Transverse colon (tissue), 4 donors: Measurements from ENCODE around the gene RIMBP2. TPM values are rescaled to one million over a fixed set of nuclear protein-coding genes. Genes with fewer than 3 reads are reported as not detected.

Experiments
- DNase-seq: peaks from one replicate; pipeline ENCODE4 v3.0.0-alpha.2; 2019
- H3K27ac ChIP-seq, 4 donors: fragments of 200-600 bp; sonication (generic); 2 replicates each; pipeline ENCODE4 v1.5.1; 2016 to 2018; ENCODE audit warnings: inconsistent platforms in 4 of 4
- H3K27me3 ChIP-seq: fragments of 200-600 bp; sonication (generic); 2 replicates; pipeline ENCODE4 v1.5.1; 2017; ENCODE audit warnings: inconsistent platforms
- H3K36me3 ChIP-seq, 4 donors: fragments of 200-600 bp; sonication (generic); 2 replicates each; pipeline ENCODE4 v1.5.1; 2017 to 2019; ENCODE audit warnings: inconsistent platforms in 4 of 4
- H3K4me1 ChIP-seq, 4 donors: fragments of 200-600 bp; sonication (generic); 2 replicates each; pipeline ENCODE4 v1.5.1; 2017 to 2020; ENCODE audit warnings: inconsistent platforms in 4 of 4
- H3K4me3 ChIP-seq, 4 donors: fragments of 200-600 bp; sonication (generic); 1 replicate in 1 of 4; 2 replicates in 3 of 4; pipeline versions ENCODE4 v1.5.1 to v1.6.1; 2017 to 2019; ENCODE audit warnings: inconsistent platforms in 4 of 4
- H3K9me3 ChIP-seq, 2 donors: fragments of 200-600 bp; sonication (generic); 2 replicates each; pipeline ENCODE4 v1.5.1; 2017 to 2019; ENCODE audit warnings: inconsistent platforms in 2 of 2
- CTCF ChIP-seq, 5 experiments: fragments of 200-600 bp in 3 of 5; fragments of 450-650 bp in 2 of 5; sonication (generic) in 3 of 5; IDR thresholded peaks; 1 replicate in 2 of 5; 2 replicates in 3 of 5; pipeline ENCODE4 v1.5.1; 2016 to 2017; ENCODE audit warnings: antibody characterized with exemption in 5 of 5, inconsistent platforms in 3 of 5, mild to moderate bottlenecking in 2 of 5, moderate library complexity in 1 of 5
- EP300 ChIP-seq: sonication (generic); formaldehyde crosslinking; IDR thresholded peaks from one replicate; pipeline ENCODE4 v1.6.1; 2017; ENCODE audit warnings: antibody characterized with exemption, low read depth
- POLR2A ChIP-seq: fragments of 450-650 bp; IDR thresholded peaks from one replicate; pipeline ENCODE4 v1.6.1; 2016; ENCODE audit warnings: antibody characterized with exemption, mild to moderate bottlenecking, moderate library complexity
- POLR2AphosphoS5 ChIP-seq, 3 donors: sonication (generic); formaldehyde crosslinking; IDR thresholded peaks; one replicate each; pipeline ENCODE4 v1.6.1; 2016; ENCODE audit warnings: antibody characterized with exemption in 3 of 3
- WGBS, 2 donors: methylation state at CpG; one replicate each; pipeline ENCODE4 v1.1.5; 2018; ENCODE audit warnings: low coverage in 1 of 2; 5-methylcytosine and 5-hydroxymethylcytosine counted together
- in situ Hi-C, 4 donors: fragments of 200-750 bp; cut with MboI; loops; one replicate each; pipeline versions ENCODE4 v1.15.0 to v1.15.1; 2017; ENCODE audit warnings: low sequenced_read_pairs in 3 of 4, low pct_ligation_motif_present in 1 of 4, low pct_unique_long_range_greater_than_20kb in 1 of 4
- intact Hi-C: fragments of 100-400 bp; cut with DNase I; formaldehyde crosslinking; loops from one replicate; pipeline ENCODE4 v1.15.1; 2023; ENCODE audit warnings: low total_unique reads
- total RNA-seq, 4 donors: library from RNA; depleted of rRNA; stranded (reverse); fragments of >200 nt; gene quantifications; one replicate each; pipeline ENCODE4 v1.1.0, GENCODE V29; 2016

The RIMBP2 gene
- total RNA-seq, 4 donors from 2014 or later, result 2.9 to 17.3 (median 4.3) TPM

- in situ Hi-C loops, result no loop called here
- Histone ChIP-seq H3K27me3 (peaks cover 19% of the 10 kb centered on the region), H3K4me3 (no peak overlapping the region), H3K4me1 (no peaks in the 10 kb centered on the region), H3K9me3 (no peaks in the 10 kb centered on the region), H3K27ac (no peak overlapping the region), H3K36me3 (no peaks in the 10 kb centered on the region)
- 82% methylated on average over 19 of the region's 21 CpGs; no CpG with 5 or more reads in 1 of the 2 donors for WGBS, 2 donors
- DNase-seq, result no peak
- TF ChIP-seq EP300, result no peak
- no peak for TF ChIP-seq POLR2A
- TF ChIP-seq CTCF (IDR thresholded peaks at IDR 0.05), result no peak
- intact Hi-C loops, result no loop called here
Measured at GRCh38 chr12:130478786-130479185, 237.3 kb downstream of the RIMBP2 start.

GRCh38 chr12:130477701-130478100 lies 238.4 kb downstream of the RIMBP2 start:
- intact Hi-C loops, result no loop called here
- Histone ChIP-seq H3K4me3 (no peak overlapping the region), H3K4me1 (no peaks in the 10 kb centered on the region), H3K9me3 (no peaks in the 10 kb centered on the region), H3K27me3 (peaks cover 19% of the 10 kb centered on the region), H3K36me3 (no peaks in the 10 kb centered on the region), H3K27ac (no peak overlapping the region)
- DNase-seq, result no peak
- 20 to 62% methylated on average over 1 to 9 of the region's 9 CpGs for WGBS, 2 donors
- TF ChIP-seq CTCF (IDR thresholded peaks at IDR 0.05) (no peak), EP300 (no peak), POLR2A (no peak), POLR2AphosphoS5 (IDR thresholded peaks at IDR 0.05) (no peak)
- in situ Hi-C loops, result no loop called here

GRCh38 chr12:130477266-130477665 lies 238.8 kb downstream of the RIMBP2 start:
- intact Hi-C loops, result no loop called here
- H3K9me3 ChIP-seq, result no peaks in the 10 kb centered on the region
- 79 to 81% methylated on average over 10 to 12 of the region's 12 CpGs for whole genome bisulfite sequencing, 2 donors
- no peaks in the 10 kb centered on the region for H3K4me1 ChIP-seq
- H3K4me3 ChIP-seq, result no peak overlapping the region
- DNase-seq, result no peak
- no peak for TF ChIP-seq CTCF (IDR thresholded peaks at IDR 0.05)
- TF ChIP-seq EP300, result no peak
- H3K27ac ChIP-seq, result no peak overlapping the region
- in situ Hi-C loops, result no loop called here
- H3K27me3 ChIP-seq, result peaks cover 19% of the 10 kb centered on the region
- H3K36me3 ChIP-seq, result no peaks in the 10 kb centered on the region

GRCh38 chr12:130476451-130477135 lies 239.5 kb downstream of the RIMBP2 start:
- 0 to 54% methylated on average over 1 to 20 of the region's 20 CpGs for WGBS, 2 donors
- H3K27ac ChIP-seq, result no peak overlapping the region
- TF ChIP-seq POLR2A, result no peak
- TF ChIP-seq CTCF (IDR thresholded peaks at IDR 0.05), result no peak
- TF ChIP-seq EP300, result no peak
- no peak for TF ChIP-seq POLR2AphosphoS5 (IDR thresholded peaks at IDR 0.05)
- no peak overlapping the region for H3K4me3 ChIP-seq
- DNase-seq, result no peak
- intact Hi-C loops, result no loop called here
- in situ Hi-C loops, result no loop called here
- no peaks in the 10 kb centered on the region for H3K36me3 ChIP-seq
- no peaks in the 10 kb centered on the region for H3K4me1 ChIP-seq
- no peaks in the 10 kb centered on the region for H3K9me3 ChIP-seq
- peaks cover 18% of the 10 kb centered on the region for H3K27me3 ChIP-seq
